IMR-90 (cell line): Measurements from ENCODE around the gene ASB9. TPM values are rescaled to one million over a fixed set of nuclear protein-coding genes. Genes with fewer than 3 reads are reported as not detected.

ENCODE experiments used
- ATAC-seq: fragments of 200-7000 bp; cut with Tn5 transposase; 2 replicates; pipeline ENCODE4 v1.9.1; 2020; ENCODE audit warnings: low read depth, mild to moderate bottlenecking, moderate library complexity
- BruUV-seq: library from RNA; stranded (reverse); fragments of 400-500 nt; replicated peaks from 2 replicates; lab custom pipeline; 2021; lab: Mats Ljungman, UMichigan
- CTCF ChIA-PET: fragments of 300-600 bp; formaldehyde crosslinking; extraction: SDS; loops from one replicate; lab custom pipeline; 2021; ENCODE audit warnings: antibody characterized with exemption; lab: Yijun Ruan, JAX
- POLR2A ChIA-PET: fragments of 300-600 bp; sonication (Branson Sonifier 250); formaldehyde crosslinking; loops from one replicate; lab custom pipeline; 2022; ENCODE audit warnings: antibody characterized with exemption; ENCODE audit not compliant: unreplicated experiment; lab: Charles Lee
- DNase-seq: peaks from one replicate; pipeline ENCODE4 v3.0.0; 2013
- H2AFZ ChIP-seq: replicated peaks from 2 replicates; pipeline ENCODE3; 2013; ENCODE audit warnings: low read length, mild to moderate bottlenecking; ENCODE audit not compliant: poor library complexity
- H2AK5ac ChIP-seq: 2 replicates; pipeline ENCODE4 v1.6.1; 2013; ENCODE audit warnings: low read depth, low read length, inconsistent platforms
- H2AK9ac ChIP-seq: replicated peaks from 2 replicates; pipeline ENCODE3; 2013; ENCODE audit warnings: mild to moderate bottlenecking, low read depth, low read length, moderate library complexity; ENCODE audit not compliant: poor library complexity
- H2BK120ac ChIP-seq: 2 replicates; pipeline ENCODE4 v1.6.1; 2013; ENCODE audit warnings: low read depth, low read length, inconsistent platforms
- H2BK15ac ChIP-seq: 3 replicates; pipeline ENCODE4 v1.6.1; 2013; ENCODE audit warnings: low read depth, low read length, inconsistent platforms
- H2BK20ac ChIP-seq: 2 replicates; pipeline ENCODE4 v1.6.1; 2013; ENCODE audit warnings: low read depth, mild to moderate bottlenecking, inconsistent platforms, low read length, moderate library complexity
- H2BK5ac ChIP-seq: 2 replicates; pipeline ENCODE4 v1.6.1; 2013; ENCODE audit warnings: mild to moderate bottlenecking, low read depth, low read length, inconsistent platforms; ENCODE audit not compliant: poor library complexity, severe bottlenecking
- H3K14ac ChIP-seq: replicated peaks from 2 replicates; pipeline ENCODE4 v1.6.1; 2013; ENCODE audit warnings: low read depth, low read length, inconsistent platforms
- H3K18ac ChIP-seq: 2 replicates; pipeline ENCODE4 v1.6.1; 2013; ENCODE audit warnings: low read depth, low read length, control low read depth
- H3K23ac ChIP-seq: 2 replicates; pipeline ENCODE4 v1.6.1; 2013; ENCODE audit warnings: low read depth, low read length, inconsistent platforms
- H3K27ac ChIP-seq: 2 replicates; pipeline ENCODE4 v1.5.1; 2013; ENCODE audit warnings: mild to moderate bottlenecking, control low read depth, low read length; ENCODE audit not compliant: insufficient read depth
- H3K27me3 ChIP-seq: 2 replicates; pipeline ENCODE4 v1.6.1; 2013; ENCODE audit warnings: low read length; ENCODE audit not compliant: control insufficient read depth, insufficient read depth
- H3K36me3 ChIP-seq: 2 replicates; pipeline ENCODE4 v1.6.1; 2013; ENCODE audit warnings: low read length, mixed read lengths; ENCODE audit not compliant: control insufficient read depth, insufficient read depth
- H3K4ac ChIP-seq: 2 replicates; pipeline ENCODE4 v1.6.1; 2013; ENCODE audit warnings: low read depth, low read length, inconsistent platforms
- H3K4me1 ChIP-seq: 2 replicates; pipeline ENCODE4 v1.6.1; 2013; ENCODE audit warnings: low read length, mixed read lengths; ENCODE audit not compliant: control insufficient read depth, insufficient read depth
- H3K4me2 ChIP-seq: 2 replicates; pipeline ENCODE4 v1.6.1; 2013; ENCODE audit warnings: low read depth, mild to moderate bottlenecking, control low read depth, low read length, moderate library complexity
- H3K4me3 ChIP-seq: 2 replicates; pipeline ENCODE4 v1.5.1; 2013; ENCODE audit warnings: low read depth, mild to moderate bottlenecking, control low read depth, low read length, moderate library complexity; ENCODE audit not compliant: insufficient read depth
- H3K56ac ChIP-seq: 2 replicates; pipeline ENCODE4 v1.6.1; 2013; ENCODE audit warnings: low read length, inconsistent platforms; ENCODE audit not compliant: insufficient read depth; ENCODE audit errors: extremely low read depth
- H3K79me1 ChIP-seq, 2 experiments: 2 replicates each; pipeline ENCODE4 v1.6.1; 2013; ENCODE audit warnings: low read length in 2 of 2, inconsistent platforms in 1 of 2, low read depth in 1 of 2
- H3K9ac ChIP-seq: 2 replicates; pipeline ENCODE4 v1.6.1; 2013; ENCODE audit warnings: low read depth, low read length, control low read depth
- H3K9me1 ChIP-seq: 2 replicates; pipeline ENCODE4 v1.6.1; 2013; ENCODE audit warnings: low read length, inconsistent platforms; ENCODE audit not compliant: insufficient read depth
- H3K9me3 ChIP-seq: 2 replicates; pipeline ENCODE4 v1.6.1; 2013; ENCODE audit warnings: low read length; ENCODE audit not compliant: control insufficient read depth, insufficient read depth
- H4K20me1 ChIP-seq: 2 replicates; pipeline ENCODE4 v1.6.1; 2013; ENCODE audit warnings: low read length, inconsistent platforms; ENCODE audit not compliant: insufficient read depth
- H4K5ac ChIP-seq: 2 replicates; pipeline ENCODE4 v1.6.1; 2013; ENCODE audit warnings: mild to moderate bottlenecking, low read depth, low read length, control low read depth
- H4K8ac ChIP-seq, 2 experiments: 2 replicates each; pipeline ENCODE4 v1.6.1; 2013; ENCODE audit warnings: low read depth in 2 of 2, low read length in 2 of 2, control low read depth in 1 of 2, inconsistent platforms in 1 of 2
- H4K91ac ChIP-seq: 2 replicates; pipeline ENCODE4 v1.6.1; 2013; ENCODE audit warnings: low read depth, low read length, inconsistent platforms; ENCODE audit not compliant: insufficient read depth
- BHLHE40 ChIP-seq: fragments of 150-350 bp; IDR thresholded peaks from 2 replicates; pipeline ENCODE4 v1.6.1; 2016; ENCODE audit warnings: mild to moderate bottlenecking, low read depth, low read length
- CEBPB ChIP-seq: IDR thresholded peaks from 2 replicates; pipeline ENCODE4 v1.6.1; 2012; ENCODE audit warnings: low read depth, low read length, improper control_type of control experiment
- CHD1 ChIP-seq: IDR thresholded peaks from 2 replicates; pipeline ENCODE4 v1.6.1; 2012; ENCODE audit warnings: low read depth, low read length, improper control_type of control experiment
- FOS ChIP-seq: fragments of 150-350 bp; IDR thresholded peaks from 2 replicates; pipeline ENCODE4 v1.6.1; 2016; ENCODE audit warnings: low read depth, low read length
- MAFK ChIP-seq: IDR thresholded peaks from 2 replicates; pipeline ENCODE4 v1.6.1; 2012; ENCODE audit warnings: low read depth, low read length, improper control_type of control experiment
- MAZ ChIP-seq: IDR thresholded peaks from 2 replicates; pipeline ENCODE4 v1.6.1; 2012; ENCODE audit warnings: low read depth, mild to moderate bottlenecking, low read length, improper control_type of control experiment, moderate library complexity, borderline replicate concordance
- MXI1 ChIP-seq: IDR thresholded peaks from 2 replicates; pipeline ENCODE4 v1.6.1; 2012; ENCODE audit warnings: low read depth, mild to moderate bottlenecking, low read length, moderate library complexity, borderline replicate concordance
- NFE2L2 ChIP-seq: fragments of 150-350 bp; IDR thresholded peaks from 2 replicates; pipeline ENCODE4 v1.6.1; 2016; ENCODE audit warnings: low read depth, mild to moderate bottlenecking, low read length
- POLR2A ChIP-seq: IDR thresholded peaks from 2 replicates; pipeline ENCODE4 v1.6.1; 2012; ENCODE audit warnings: mild to moderate bottlenecking, low read depth, low read length
- RAD21 ChIP-seq: IDR thresholded peaks from 2 replicates; pipeline ENCODE4 v1.6.1; 2012; ENCODE audit warnings: low read length, improper control_type of control experiment
- RCOR1 ChIP-seq: IDR thresholded peaks from 2 replicates; pipeline ENCODE4 v1.6.1; 2012; ENCODE audit warnings: mild to moderate bottlenecking, low read length, improper control_type of control experiment; ENCODE audit not compliant: insufficient replicate concordance
- RFX5 ChIP-seq: IDR thresholded peaks from 2 replicates; pipeline ENCODE4 v1.8.0; 2012; ENCODE audit warnings: low read depth, mild to moderate bottlenecking, low read length, moderate library complexity
- SMC3 ChIP-seq: fragments of 150-350 bp; IDR thresholded peaks from 2 replicates; pipeline ENCODE4 v1.6.1; 2016; ENCODE audit warnings: low read depth, mild to moderate bottlenecking, antibody characterized with exemption, low read length, moderate library complexity
- WGBS, 2 experiments: methylation state at CpG; one replicate each; pipeline versions ENCODE4 v1.1.5 to v1.1.7; 2013; ENCODE audit warnings: missing lambda C conversion rate in 2 of 2; ENCODE audit not compliant: insufficient read length in 1 of 2; ENCODE audit errors: extremely low coverage in 2 of 2; 5-methylcytosine and 5-hydroxymethylcytosine counted together
- dilution Hi-C: fragments of 300-500 bp; cut with HindIII; formaldehyde crosslinking; loops from one replicate; pipeline ENCODE4 v1.14.3; 2018; ENCODE audit warnings: low sequenced_read_pairs; ENCODE audit not compliant: unreplicated experiment
- in situ Hi-C: fragments of 300-500 bp; cut with MboI; formaldehyde crosslinking; loops from 3 replicates; pipeline ENCODE4 v1.14.3; 2019; ENCODE audit warnings: low sequenced_read_pairs, inconsistent platforms, mixed read lengths
- intact Hi-C: fragments of 100-400 bp; cut with micrococcal nuclease; formaldehyde crosslinking; loops from 2 replicates; pipeline ENCODE4 v1.10.0; 2022
- polyA plus RNA-seq, 3 experiments: library from polyadenylated mRNA; depleted of rRNA; stranded (reverse); fragments of >200 nt; gene quantifications; 2 replicates each; pipeline ENCODE4 v1.2.3, GENCODE V29; 2012; ENCODE audit warnings: low replicate concordance in 1 of 3
- total RNA-seq: library from RNA; depleted of rRNA; stranded (reverse); fragments of >200 nt; gene quantifications from 2 replicates; pipeline ENCODE4 v1.2.3, GENCODE V29; 2012
- TF ChIP-seq, protein P1 (sequence below): fragments of 150-350 bp; IDR thresholded peaks from 2 replicates; pipeline ENCODE4 v1.6.1; 2016; ENCODE audit warnings: low read depth, mild to moderate bottlenecking, low read length, moderate library complexity, borderline replicate concordance
- TF ChIP-seq, protein P2 (sequence below): fragments of 150-350 bp; IDR thresholded peaks from 2 replicates; pipeline ENCODE4 v1.6.1; 2017; ENCODE audit warnings: mild to moderate bottlenecking, antibody characterized with exemption, low read length, low read depth
- TF ChIP-seq, protein P3 (sequence below): conservative IDR thresholded peaks from 2 replicates; pipeline ENCODE4 v1.5.1; 2012; ENCODE audit warnings: mild to moderate bottlenecking, low read depth, low read length, improper control_type of control experiment

ASB9 gene
- total and polyA plus RNA-seq, 2 of the 4 experiments (the other 2 are of a cell fraction) = 0.15 to 0.36 TPM

DNA sequence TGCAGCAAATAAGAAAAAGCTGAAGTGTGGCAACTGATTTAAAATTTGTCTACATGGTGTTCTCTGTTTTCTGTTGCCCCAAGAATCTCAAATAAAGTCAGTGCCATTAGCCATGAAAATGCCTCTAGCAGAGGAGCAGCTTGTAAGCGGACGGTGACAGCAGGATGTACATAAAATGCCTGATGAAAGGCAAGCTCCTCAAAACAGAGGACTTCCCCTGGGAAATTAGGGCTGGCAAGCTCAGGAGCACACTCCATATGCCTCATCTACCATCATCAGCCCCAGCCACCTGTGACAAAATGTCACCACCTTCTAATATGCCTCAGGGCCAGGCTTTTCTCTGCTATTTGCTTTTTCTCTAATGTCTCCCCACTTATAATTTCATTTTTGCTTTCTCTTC lies 54.5 kb downstream of the ASB9 start:
- in situ Hi-C loops = no loop called here

More for the DNA sequence above, 54.5 kb downstream of the ASB9 start:
- no peak overlapping the region for H3K56ac ChIP-seq
- H3K18ac ChIP-seq = no peak overlapping the region
- no peak overlapping the region for H3K27ac ChIP-seq
- no peak overlapping the region for H2AK5ac ChIP-seq
- H4K8ac ChIP-seq = no peak overlapping the region
- H3K9me3 ChIP-seq = no peaks in the 10 kb centered on the region
- no peak overlapping the region for H3K4me2 ChIP-seq
- no peak overlapping the region for H3K9ac ChIP-seq
- no peaks in the 10 kb centered on the region for H3K9me1 ChIP-seq
- no peaks in the 10 kb centered on the region for H3K79me1 ChIP-seq
- no peak overlapping the region for H2BK20ac ChIP-seq
- no peaks in the 10 kb centered on the region for H3K4me1 ChIP-seq
- no peak overlapping the region for H3K14ac ChIP-seq
- no peak overlapping the region for H2AFZ ChIP-seq
- WGBS, 2 experiments = no CpG with 5 or more reads among the region's 2 CpGs
- no peak for TF ChIP-seq CEBPB
- no peak for TF ChIP-seq RCOR1
- TF ChIP-seq MXI1 = no peak
- TF ChIP-seq, protein P1, sequence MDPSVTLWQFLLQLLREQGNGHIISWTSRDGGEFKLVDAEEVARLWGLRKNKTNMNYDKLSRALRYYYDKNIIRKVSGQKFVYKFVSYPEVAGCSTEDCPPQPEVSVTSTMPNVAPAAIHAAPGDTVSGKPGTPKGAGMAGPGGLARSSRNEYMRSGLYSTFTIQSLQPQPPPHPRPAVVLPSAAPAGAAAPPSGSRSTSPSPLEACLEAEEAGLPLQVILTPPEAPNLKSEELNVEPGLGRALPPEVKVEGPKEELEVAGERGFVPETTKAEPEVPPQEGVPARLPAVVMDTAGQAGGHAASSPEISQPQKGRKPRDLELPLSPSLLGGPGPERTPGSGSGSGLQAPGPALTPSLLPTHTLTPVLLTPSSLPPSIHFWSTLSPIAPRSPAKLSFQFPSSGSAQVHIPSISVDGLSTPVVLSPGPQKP = no peak
- TF ChIP-seq RAD21 = no peak
- TF ChIP-seq, protein P2, sequence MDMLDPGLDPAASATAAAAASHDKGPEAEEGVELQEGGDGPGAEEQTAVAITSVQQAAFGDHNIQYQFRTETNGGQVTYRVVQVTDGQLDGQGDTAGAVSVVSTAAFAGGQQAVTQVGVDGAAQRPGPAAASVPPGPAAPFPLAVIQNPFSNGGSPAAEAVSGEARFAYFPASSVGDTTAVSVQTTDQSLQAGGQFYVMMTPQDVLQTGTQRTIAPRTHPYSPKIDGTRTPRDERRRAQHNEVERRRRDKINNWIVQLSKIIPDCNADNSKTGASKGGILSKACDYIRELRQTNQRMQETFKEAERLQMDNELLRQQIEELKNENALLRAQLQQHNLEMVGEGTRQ = no peak
- TF ChIP-seq MAZ = no peak
- TF ChIP-seq POLR2A = no peak
- no peak for TF ChIP-seq SMC3
- no peak for TF ChIP-seq MAFK
- no peak for TF ChIP-seq CHD1
- TF ChIP-seq NFE2L2 = no peak
- no peak for TF ChIP-seq FOS
- no peak for TF ChIP-seq BHLHE40
- TF ChIP-seq, protein P3, sequence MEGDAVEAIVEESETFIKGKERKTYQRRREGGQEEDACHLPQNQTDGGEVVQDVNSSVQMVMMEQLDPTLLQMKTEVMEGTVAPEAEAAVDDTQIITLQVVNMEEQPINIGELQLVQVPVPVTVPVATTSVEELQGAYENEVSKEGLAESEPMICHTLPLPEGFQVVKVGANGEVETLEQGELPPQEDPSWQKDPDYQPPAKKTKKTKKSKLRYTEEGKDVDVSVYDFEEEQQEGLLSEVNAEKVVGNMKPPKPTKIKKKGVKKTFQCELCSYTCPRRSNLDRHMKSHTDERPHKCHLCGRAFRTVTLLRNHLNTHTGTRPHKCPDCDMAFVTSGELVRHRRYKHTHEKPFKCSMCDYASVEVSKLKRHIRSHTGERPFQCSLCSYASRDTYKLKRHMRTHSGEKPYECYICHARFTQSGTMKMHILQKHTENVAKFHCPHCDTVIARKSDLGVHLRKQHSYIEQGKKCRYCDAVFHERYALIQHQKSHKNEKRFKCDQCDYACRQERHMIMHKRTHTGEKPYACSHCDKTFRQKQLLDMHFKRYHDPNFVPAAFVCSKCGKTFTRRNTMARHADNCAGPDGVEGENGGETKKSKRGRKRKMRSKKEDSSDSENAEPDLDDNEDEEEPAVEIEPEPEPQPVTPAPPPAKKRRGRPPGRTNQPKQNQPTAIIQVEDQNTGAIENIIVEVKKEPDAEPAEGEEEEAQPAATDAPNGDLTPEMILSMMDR = no peak
- TF ChIP-seq RFX5 = no peak
- no peak for DNase-seq
- no peak overlapping the region for H4K5ac ChIP-seq
- no peaks in the 10 kb centered on the region for H4K20me1 ChIP-seq
- no TSS peak for BruUV-seq
- H2BK15ac ChIP-seq = no peak overlapping the region
- H3K27me3 ChIP-seq = no peaks in the 10 kb centered on the region
- H3K36me3 ChIP-seq = no peaks in the 10 kb centered on the region
- intact Hi-C loops = no loop called here
- ChIA-PET CTCF (no interaction called here), POLR2A (no interaction called here)
- H4K91ac ChIP-seq = no peak overlapping the region
- no peak overlapping the region for H3K4me3 ChIP-seq
- no peak overlapping the region for H3K4ac ChIP-seq
- H2BK5ac ChIP-seq = no peak overlapping the region
- no peak overlapping the region for H2BK120ac ChIP-seq
- dilution Hi-C loops = no loop called here
- H3K23ac ChIP-seq = no peak overlapping the region
- no peak overlapping the region for H2AK9ac ChIP-seq
- ATAC-seq = no peak
